DND-41 (cell line): ENCODE data around the gene NANS.

Source experiments
- CTCF ChIP-seq: IDR thresholded peaks from 2 replicates; pipeline ENCODE4 v1.5.1; 2012; ENCODE audit warnings: borderline replicate concordance, low read length, moderate library complexity, mild to moderate bottlenecking; ENCODE audit not compliant: poor library complexity, severe bottlenecking; ENCODE audit errors: extremely low read depth
- EZH2 ChIP-seq: IDR thresholded peaks from 3 replicates; pipeline ENCODE4 v1.6.1; 2012; ENCODE audit warnings: borderline replicate concordance, low read depth, mild to moderate bottlenecking, moderate library complexity, low read length, inconsistent platforms; ENCODE audit not compliant: severe bottlenecking

DNA sequence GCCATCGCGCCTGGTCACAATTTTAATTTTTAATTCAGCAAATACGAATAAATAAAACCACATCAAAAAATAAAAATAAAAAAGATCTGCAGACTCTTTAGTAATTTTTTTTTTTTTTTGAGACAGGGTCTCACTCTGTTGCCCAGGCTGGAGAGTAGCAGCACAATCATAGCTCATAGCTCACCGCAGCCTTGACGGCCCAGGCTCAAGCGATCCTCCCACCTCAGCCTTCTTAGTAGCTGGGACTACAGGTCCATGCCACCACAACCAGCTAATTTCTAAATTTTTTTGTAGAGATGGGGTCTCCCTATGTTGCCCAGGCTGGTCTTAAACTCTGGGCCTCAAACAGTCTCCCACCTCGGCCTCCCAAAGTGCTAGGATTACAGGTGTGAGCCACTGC is 14.2 kb downstream of the NANS start:
- TF ChIP-seq EZH2 (no peak), CTCF (no peak)
